ENCODE measurements around the gene KCTD20. TPM values are rescaled to one million over a fixed set of nuclear protein-coding genes. Genes with fewer than 3 reads are reported as not detected.

The KCTD20 gene
- total and polyA plus RNA-seq, 9 of the 15 experiments (the other 6 are each of a cell fraction or from before 2014, with no cell fraction given), result 28.9 to 160 (median 70.6) TPM

- TF ChIP-seq ZNF518B (CRISPR knock-in tag; IDR thresholded peaks at IDR 0.05) (no peak), PHTF2 (CRISPR knock-in tag; IDR thresholded peaks at IDR 0.05) (no peak), RBFOX2 (IDR thresholded peaks at IDR 0.05; ENCODE audit: low read depth, low read length) (peak; percentile 99), MNT (conservative IDR thresholded peaks at IDR 0.05) (peak; percentile 65 to 91; a peak in 3 of 4 replicates), NUFIP1 (IDR thresholded peaks at IDR 0.05; ENCODE audit: partially characterized antibody) (no peak), CBX1 (IDR thresholded peaks at IDR 0.05; ENCODE audit: low read depth) (peak; percentile 78), PTBP1 (IDR thresholded peaks at IDR 0.05; ENCODE audit: low read depth, low read length) (no peak), SIN3A (IDR thresholded peaks at IDR 0.05; ENCODE audit: borderline replicate concordance in 2 of 2, control insufficient read depth in 1 of 2, low read depth in 2 of 2, low read length in 2 of 2) (peak; percentile 61 to 82; a peak in 2 of 4 replicates), ZNF778 (CRISPR knock-in tag; IDR thresholded peaks at IDR 0.05) (no peak), YBX1 (IDR thresholded peaks at IDR 0.05) (no peak), RUNX1 (IDR thresholded peaks at IDR 0.05; ENCODE audit: low read depth) (peak; percentile 52; the same call in 1 of the 2 replicates), CHD4 (IDR thresholded peaks at IDR 0.05; ENCODE audit: insufficient read depth, insufficient replicate concordance, low read depth, low read length, poor library complexity, severe bottlenecking) (no peak), FOXP1 (CRISPR knock-in tag; IDR thresholded peaks at IDR 0.05) (peak; percentile 72; the same call in 1 of the 2 replicates), KLF6 (CRISPR knock-in tag; IDR thresholded peaks at IDR 0.05; ENCODE audit: borderline replicate concordance) (0 out of 2 replicates have a peak, but pooled peaks have one; percentile 55), TSC22D4 (tag; IDR thresholded peaks at IDR 0.05) (no peak), MAX (CRISPR knock-in tag; IDR thresholded peaks at IDR 0.05) (peak; percentile 75)
- TF ChIP-seq, protein P1, sequence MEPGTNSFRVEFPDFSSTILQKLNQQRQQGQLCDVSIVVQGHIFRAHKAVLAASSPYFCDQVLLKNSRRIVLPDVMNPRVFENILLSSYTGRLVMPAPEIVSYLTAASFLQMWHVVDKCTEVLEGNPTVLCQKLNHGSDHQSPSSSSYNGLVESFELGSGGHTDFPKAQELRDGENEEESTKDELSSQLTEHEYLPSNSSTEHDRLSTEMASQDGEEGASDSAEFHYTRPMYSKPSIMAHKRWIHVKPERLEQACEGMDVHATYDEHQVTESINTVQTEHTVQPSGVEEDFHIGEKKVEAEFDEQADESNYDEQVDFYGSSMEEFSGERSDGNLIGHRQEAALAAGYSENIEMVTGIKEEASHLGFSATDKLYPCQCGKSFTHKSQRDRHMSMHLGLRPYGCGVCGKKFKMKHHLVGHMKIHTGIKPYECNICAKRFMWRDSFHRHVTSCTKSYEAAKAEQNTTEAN (CRISPR knock-in tag; IDR thresholded peaks at IDR 0.05), result no peak
- TF ChIP-seq, protein P2, sequence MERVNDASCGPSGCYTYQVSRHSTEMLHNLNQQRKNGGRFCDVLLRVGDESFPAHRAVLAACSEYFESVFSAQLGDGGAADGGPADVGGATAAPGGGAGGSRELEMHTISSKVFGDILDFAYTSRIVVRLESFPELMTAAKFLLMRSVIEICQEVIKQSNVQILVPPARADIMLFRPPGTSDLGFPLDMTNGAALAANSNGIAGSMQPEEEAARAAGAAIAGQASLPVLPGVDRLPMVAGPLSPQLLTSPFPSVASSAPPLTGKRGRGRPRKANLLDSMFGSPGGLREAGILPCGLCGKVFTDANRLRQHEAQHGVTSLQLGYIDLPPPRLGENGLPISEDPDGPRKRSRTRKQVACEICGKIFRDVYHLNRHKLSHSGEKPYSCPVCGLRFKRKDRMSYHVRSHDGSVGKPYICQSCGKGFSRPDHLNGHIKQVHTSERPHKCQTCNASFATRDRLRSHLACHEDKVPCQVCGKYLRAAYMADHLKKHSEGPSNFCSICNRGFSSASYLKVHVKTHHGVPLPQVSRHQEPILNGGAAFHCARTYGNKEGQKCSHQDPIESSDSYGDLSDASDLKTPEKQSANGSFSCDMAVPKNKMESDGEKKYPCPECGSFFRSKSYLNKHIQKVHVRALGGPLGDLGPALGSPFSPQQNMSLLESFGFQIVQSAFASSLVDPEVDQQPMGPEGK (CRISPR knock-in tag; IDR thresholded peaks at IDR 0.05; ENCODE audit: borderline replicate concordance), result no peak
These were observed at the start of gene KCTD20, which contains the start of gene PXT1 (continued) for GRCh38 chr6:36442671-36443470.
